NT2/D1 (cell line): Measurements from ENCODE around the gene POLR2H.

Experiments used
- SUZ12 ChIP-seq: IDR thresholded peaks from 2 replicates; pipeline ENCODE4 v1.6.1; 2011; ENCODE audit not compliant: insufficient read length, insufficient read depth; ENCODE audit errors: extremely low read depth
- YY1 ChIP-seq: IDR thresholded peaks from 2 replicates; pipeline ENCODE4 v1.6.1; 2011; ENCODE audit not compliant: insufficient read length, insufficient read depth
- ZNF274 ChIP-seq: IDR thresholded peaks from 2 replicates; pipeline ENCODE4 v1.6.1; 2011; ENCODE audit warnings: mild to moderate bottlenecking, low read depth, low read length

DNA sequence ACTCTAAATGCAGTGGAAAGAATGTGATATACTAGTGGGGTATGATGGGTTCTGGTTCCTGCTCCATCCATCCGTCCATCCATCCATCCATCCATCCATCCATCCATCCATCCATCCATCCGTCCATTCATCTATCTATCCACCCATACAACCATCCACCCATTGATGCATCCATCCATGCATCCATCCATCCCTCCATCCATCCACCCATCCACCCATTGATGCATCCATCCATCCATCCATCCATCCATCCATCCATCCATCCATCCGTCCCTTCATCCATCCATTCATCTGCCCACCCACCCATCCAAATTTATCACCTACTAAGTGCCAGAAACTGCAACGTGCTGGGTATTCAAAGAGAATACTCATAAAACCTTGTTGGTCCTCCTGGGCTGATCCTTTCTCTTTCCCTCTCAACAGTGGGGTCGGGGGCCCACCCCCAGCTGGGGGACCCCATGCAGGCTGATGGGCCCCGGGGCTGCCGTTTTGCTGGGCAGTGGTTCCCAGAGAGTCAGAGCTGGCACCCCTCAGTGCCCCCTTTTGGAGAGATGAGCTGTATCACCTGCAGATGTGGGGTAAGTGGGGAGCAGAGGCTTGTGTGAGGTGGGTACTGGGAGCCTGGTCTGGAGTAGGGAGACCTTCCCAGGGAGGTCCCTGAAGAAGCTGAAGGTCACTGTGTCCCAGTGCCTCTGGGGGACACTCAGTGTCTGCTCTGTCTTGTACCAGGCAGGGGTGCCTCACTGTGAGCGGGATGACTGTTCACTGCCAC, 26.8 kb downstream of the POLR2H start:
- TF ChIP-seq ZNF274 (no peak), YY1 (no peak), SUZ12 (no peak)
